Fibroblast of gingiva (primary cell): ENCODE measurements around the gene PRDM16.

Experiments used
- DNase-seq: peaks from one replicate; pipeline ENCODE4 v3.0.0-alpha.2; 2011; ENCODE audit warnings: low read depth

PRDM16 gene

GRCh38 chr1:3207217-3207848, 138.3 kb downstream of the PRDM16 start:
- DNase-seq: no peak

- DNase-seq: no peak
Measured at GRCh38 chr1:3208819-3209200, 139.8 kb downstream of the PRDM16 start.

DNA sequence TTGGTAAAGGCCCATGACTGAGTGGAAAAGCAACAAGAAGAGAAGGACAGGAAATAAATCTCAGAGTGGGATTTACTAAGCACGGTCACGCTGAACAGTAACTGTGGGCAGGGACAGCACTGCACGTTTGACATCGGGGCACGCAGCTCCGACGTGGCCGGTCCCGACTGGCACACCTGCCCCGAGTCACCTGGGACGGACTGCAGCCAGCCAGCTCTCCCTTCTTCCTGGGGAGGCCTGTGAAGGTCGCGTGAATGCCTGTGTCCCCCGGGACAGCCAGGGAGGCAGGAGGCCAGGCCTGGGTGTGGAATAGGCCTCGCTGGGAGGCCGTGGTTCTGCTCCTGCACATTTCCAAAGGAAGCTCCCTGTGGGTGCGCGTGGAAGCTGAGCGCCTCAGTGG, 140.2 kb downstream of the PRDM16 start:
- DNase-seq: no peak

GRCh38 chr1:3211582-3212375, 142.8 kb downstream of the PRDM16 start:
- DNase-seq: no peak

- no peak for DNase-seq
Measured at GRCh38 chr1:3212453-3213355, 143.7 kb downstream of the PRDM16 start.

GRCh38 chr1:3213730-3214129, 144.7 kb downstream of the PRDM16 start:
- no peak for DNase-seq

DNA sequence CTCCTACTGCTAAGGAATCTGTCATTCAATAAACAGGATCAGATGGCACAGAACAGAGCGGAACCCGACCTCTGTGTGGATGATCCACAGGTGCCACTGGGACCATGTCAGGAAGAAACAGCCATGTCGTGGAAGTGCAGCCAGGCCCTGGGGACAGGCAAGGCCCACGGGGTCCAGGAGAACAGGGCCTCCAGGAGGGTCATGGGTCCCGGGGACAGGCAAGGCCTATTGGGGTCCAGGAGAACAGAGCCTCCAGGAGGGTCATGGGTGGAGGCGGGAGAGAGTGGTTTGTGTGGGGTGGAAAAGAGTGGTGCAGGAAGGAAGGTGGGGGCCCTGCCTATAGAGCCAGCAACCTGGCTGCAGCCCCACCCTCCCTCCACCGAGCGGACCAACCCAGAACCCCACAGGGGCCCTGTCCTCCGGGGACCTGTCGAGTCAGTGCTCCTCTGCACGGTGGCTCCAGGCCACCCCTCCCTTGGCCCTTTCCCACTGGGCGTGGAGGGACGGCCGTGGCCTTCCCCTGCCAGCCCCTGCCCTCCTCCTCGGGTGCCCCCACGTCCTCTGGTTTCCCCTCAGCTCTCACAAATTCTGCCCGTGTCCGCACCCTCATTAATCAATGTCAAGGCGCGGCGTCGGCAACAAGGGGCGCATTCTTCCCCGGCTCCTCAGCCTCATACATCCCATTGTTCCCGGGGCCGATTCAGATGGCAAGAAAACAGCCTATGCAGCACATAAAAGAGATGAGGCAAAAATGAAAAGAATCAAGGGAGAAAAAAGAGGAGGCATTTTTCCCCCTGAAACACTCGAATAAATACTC, 146.4 kb downstream of the PRDM16 start:
- DNase-seq: no peak

GRCh38 chr1:3216015-3216391, 147.0 kb downstream of the PRDM16 start:
- DNase-seq: no peak

DNA sequence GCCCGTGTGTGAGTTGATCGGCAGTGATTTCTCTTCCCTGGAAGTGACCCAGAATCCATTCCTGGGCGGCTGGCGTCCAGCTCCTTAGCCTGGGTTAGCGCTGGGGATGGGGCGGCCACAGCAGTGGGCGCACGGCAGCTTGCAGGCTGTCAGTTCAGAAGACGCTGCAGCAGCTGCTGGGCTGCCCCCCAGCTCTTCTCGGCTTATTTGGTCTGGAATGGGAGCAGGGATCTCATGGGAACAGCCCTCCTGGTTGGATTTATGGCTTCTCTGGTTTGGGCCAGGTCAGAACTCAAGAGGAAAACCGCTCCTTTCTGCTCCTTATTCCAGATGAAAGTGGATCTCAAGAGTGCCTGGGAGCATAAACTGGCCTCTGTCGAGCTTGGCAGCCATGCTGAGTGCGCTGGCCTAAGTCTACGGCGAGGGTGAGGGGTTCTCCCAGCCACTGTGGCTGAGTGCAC, 148.2 kb downstream of the PRDM16 start:
- no peak for DNase-seq

DNA sequence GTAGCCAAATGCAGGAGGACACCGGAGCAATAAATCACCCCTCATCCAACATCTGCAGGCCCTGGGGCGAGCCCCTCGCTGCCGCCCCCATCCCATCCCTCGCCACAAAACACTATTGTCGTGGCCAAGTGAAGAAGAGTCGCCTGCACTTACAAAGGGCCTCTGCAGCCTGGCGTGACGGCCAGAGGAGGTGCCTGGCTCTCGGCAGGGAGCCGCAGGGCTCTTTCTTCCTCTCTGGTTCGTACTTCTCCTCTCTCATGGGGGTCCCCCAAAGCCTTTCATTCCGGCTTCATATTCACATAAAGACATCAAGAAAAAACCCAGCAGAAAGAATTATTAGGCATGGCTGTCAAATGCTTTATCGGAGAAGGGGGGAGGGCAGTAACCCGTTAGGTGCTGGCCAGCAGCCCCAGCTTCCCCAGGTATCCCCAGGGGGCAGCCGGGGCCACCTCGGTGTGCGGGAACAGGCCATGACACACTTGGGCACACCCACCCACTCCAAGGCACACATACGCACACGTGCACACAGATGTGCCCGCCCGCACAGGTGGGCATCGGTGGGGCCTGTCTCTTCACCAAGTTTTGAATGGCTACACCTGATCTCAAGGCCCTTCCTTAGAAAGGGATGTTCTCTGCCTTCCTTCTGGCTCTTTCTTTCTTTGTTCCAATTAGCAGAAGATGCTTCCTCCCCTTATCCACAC, 149.1 kb downstream of the PRDM16 start:
- DNase-seq: no peak

- peak; percentile 19 for DNase-seq
Measured at GRCh38 chr1:3219005-3219790, 150.2 kb downstream of the PRDM16 start.

GRCh38 chr1:3219791-3220467, 150.9 kb downstream of the PRDM16 start:
- DNase-seq: no peak

DNA sequence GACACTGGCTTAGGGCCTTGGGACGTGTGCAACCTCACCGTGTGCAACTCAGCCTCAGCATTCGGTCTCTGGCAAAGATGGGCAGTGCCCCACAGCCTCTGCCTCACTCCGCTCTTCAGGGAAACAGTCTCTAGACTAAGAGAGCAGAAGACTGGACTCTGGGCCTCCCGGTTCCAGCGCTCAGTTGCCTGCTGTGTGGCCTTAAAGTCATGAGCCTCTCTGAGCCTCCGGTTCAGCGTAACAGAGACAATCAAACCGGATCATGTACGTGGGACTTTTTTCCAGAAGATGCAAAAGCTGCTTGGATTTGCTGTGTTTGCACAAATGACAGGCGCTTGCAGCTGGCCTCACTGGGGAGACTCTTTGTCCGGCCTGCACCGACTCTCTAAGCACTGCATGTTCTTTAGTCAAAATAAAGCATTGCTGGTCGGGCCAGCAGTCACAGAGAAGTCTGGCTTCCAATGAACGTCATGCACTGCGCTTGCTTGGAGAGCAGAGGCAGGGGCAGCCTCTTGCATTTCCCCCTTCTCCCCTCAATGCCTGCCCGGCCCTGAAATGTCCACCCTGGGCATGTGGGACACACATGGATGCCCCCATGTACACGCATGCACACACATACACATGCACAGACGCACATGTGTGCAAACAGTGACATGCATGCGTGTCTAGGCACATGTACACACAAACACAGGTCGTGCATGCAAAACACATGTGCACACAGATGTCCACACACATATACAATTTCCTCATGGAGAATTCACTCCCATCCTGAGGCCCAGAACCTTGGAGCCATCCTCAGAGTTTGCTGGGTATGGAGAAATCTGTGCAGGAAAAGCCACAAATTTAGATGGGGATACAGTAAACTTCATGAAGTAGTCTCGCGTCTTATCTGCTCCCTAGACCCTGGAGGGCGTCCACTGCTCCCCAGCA, 152.4 kb downstream of the PRDM16 start:
- no peak for DNase-seq

DNA sequence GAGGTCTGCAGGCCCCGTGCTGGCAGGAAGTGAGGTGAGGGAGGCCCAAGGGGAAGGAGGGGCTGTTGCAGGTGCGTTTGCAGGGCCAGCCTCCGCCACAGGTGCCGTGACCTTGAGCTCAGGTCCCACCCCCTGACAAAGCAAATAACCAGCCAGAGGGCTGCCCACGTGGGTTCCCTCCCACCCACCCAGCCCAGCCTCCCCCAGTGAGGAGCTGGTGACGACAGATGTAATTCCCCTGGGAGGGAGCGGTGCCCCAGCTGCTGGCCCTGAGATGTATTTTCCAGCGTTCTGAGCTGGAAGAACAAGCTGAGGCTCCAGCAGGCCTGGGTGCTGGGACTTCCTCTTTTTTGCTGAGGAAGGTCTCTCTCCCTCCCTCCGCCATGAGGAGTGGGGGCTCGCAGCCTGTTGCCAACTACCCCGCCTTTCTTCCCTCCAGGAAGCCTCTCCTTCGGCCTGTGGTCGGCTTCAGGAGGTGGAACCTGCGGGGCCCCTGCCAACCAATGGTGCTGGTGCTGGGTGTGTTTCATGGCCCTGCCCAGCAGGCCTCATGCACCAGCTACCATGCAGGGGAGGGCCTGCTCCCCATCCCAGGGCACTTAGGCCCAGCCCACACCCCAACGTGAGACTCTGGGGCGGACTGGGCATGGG, 153.2 kb downstream of the PRDM16 start:
- no peak for DNase-seq

GRCh38 chr1:3225661-3226060, 156.7 kb downstream of the PRDM16 start:
- DNase-seq: no peak

DNA sequence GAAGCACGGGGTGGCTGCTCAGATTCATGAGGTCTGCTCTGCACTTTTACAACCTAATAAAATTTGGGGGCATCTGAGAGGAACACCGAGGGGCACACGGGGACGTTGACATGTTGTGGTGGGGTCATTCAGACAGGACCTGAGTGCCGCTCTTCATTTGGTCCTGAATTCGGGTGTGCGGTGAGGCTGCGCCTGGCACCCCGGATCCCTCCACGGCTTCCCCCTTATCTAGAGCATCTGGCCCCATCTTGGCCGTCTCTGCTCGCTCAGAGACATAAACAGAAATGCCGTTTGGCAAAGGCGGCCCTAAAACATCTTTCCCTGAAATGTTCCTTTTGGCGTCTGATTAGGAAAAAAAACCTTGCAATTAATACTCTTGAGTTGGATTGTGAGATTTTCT, 157.2 kb downstream of the PRDM16 start:
- DNase-seq: no peak

DNA sequence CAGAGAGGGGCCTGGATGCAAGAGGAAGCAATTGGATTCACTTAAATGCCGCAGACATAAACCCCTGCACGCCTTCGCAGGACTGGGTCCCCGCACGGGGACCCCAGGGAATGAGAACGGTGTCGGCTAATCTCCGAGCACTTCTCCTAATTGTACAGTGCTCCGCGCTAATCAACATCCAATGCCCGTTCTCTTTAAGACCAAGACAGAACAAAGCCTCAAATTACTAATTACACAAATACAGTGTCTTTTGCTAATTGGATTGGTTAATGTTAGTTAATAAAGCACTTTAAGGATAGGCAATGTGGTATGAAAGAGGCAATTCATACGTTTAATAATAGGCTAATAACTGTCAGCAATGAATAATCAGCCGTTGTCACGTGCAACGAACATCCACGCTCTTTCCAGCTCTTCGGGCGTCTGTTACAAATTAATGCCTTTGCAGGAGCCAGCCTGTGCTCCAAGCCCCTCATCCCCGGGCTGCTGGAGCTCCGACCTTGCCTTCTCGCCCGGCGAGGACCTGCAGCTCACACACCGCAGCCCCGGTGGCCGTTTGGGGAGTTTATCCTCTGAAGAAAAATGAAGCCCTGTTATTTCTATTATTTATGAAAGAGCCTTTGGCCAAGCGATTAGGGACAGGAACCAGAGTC, 157.8 kb downstream of the PRDM16 start:
- DNase-seq: no peak

GRCh38 chr1:3227351-3227704, 158.3 kb downstream of the PRDM16 start:
- DNase-seq: no peak
